Measurements from ENCODE around the gene WFDC6. TPM values are rescaled to one million over a fixed set of nuclear protein-coding genes. Genes with fewer than 3 reads are reported as not detected.
"Not testable (repeated sequence)": the region's sequence is repeated elsewhere in the genome, so short reads cannot be mapped to it uniquely, and the experiment has no call there.

Gene WFDC6
- total and polyA plus RNA-seq, 7 donors: not detected

DNA sequence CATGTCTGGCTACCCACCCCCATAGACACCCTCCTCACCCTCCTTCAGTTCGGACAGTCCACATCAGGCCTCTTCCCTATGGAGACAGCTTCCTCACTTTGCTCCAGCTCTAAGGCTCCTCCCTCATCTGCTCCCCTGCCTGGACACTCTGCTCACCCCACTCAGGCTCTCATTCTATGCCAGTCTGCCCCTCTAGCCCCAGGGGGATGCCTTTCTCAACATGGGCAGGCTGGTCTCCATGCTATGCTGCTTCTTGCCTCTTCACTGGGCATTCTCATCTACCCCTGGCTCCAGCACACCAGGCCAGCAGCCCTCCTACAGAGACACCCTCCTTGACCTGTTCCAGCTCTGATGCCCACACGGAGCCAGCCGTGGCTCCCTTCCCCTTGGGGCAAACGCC is 39.9 kb upstream of the WFDC6 start, which contains the start of gene WFDC8:
Gene WFDC8, minus strand, starts transcription at position 101 of the 400 bp plus-strand sequence. Its CDS starts 37 bp downstream, at position 64.
- H3K27ac ChIP-seq: no peak within 1 kb of the TSS
- intact Hi-C loops (cut with DNase I): no loop called here
- H3K9me3 ChIP-seq: no peaks in the 10 kb centered on the region
- TF ChIP-seq CTCF (IDR thresholded peaks at IDR 0.05) (no peak), POLR2AphosphoS5 (IDR thresholded peaks at IDR 0.05) (no peak), POLR2A (IDR thresholded peaks at IDR 0.05) (no peak), EP300 (IDR thresholded peaks at IDR 0.05) (no peak)
- WGBS, 2 donors: 79 to 81% methylated on average over 4 of the region's 4 CpGs
- H3K27me3 ChIP-seq: no peaks in the 10 kb centered on the region
- no peak for DNase-seq
- H3K4me3 ChIP-seq: no peak within 1 kb of the TSS
- H3K4me1 ChIP-seq: peaks cover 0 to 4% (median 0%) of the 10 kb centered on the region in 4 donors
- H3K36me3 ChIP-seq: no peaks in the 10 kb centered on the region

- intact Hi-C loops (cut with DNase I): no loop called here
- H3K27me3 ChIP-seq: no peaks in the 10 kb centered on the region
- no peak overlapping the region for H3K4me3 ChIP-seq
- no peak overlapping the region for H3K27ac ChIP-seq
- peaks cover 0 to 4% (median 0%) of the 10 kb centered on the region in 4 donors for H3K4me1 ChIP-seq
- TF ChIP-seq POLR2AphosphoS5 (IDR thresholded peaks at IDR 0.05) (no peak), POLR2A (IDR thresholded peaks at IDR 0.05) (no peak), CTCF (IDR thresholded peaks at IDR 0.05) (no peak), EP300 (IDR thresholded peaks at IDR 0.05) (no peak)
- WGBS, 2 donors: 18 to 81% methylated on average over 1 of the region's 1 CpG
- no peaks in the 10 kb centered on the region for H3K36me3 ChIP-seq
- H3K9me3 ChIP-seq: no peaks in the 10 kb centered on the region
- DNase-seq: no peak
Measured at GRCh38 chr20:45578231-45578630, 38.9 kb upstream of the WFDC6 start.

DNA sequence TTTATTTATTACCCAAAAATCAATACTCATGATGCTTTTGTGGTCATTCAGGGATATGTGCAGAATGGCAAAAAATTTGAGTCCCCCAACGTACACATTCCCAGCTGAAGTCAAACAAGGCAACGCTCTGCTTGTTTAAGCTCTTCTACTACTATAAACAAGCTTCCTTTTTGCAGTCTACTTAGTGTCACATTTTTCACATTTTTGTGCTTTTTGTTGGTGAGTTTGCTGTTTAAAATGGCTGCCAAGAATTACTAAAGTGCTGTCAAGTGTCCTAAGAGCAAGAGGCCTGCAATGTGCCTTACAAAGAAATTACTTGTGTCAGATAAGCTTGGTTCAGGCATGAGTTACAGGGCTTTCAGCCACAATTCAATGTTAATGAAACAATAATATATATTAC is 37.7 kb upstream of the WFDC6 start:
- no peaks in the 10 kb centered on the region for H3K36me3 ChIP-seq
- WGBS, 2 donors: 57 to 91% methylated on average over 2 of the region's 2 CpGs
- no peaks in the 10 kb centered on the region for H3K27me3 ChIP-seq
- no peak overlapping the region for H3K27ac ChIP-seq
- DNase-seq: no peak
- intact Hi-C loops (cut with DNase I): no loop called here
- H3K4me3 ChIP-seq: no peak overlapping the region
- no peaks in the 10 kb centered on the region for H3K9me3 ChIP-seq
- TF ChIP-seq CTCF (IDR thresholded peaks at IDR 0.05) (no peak), EP300 (IDR thresholded peaks at IDR 0.05) (no peak), POLR2AphosphoS5 (IDR thresholded peaks at IDR 0.05) (no peak), POLR2A (IDR thresholded peaks at IDR 0.05) (no peak)
- peaks cover 0 to 4% (median 0%) of the 10 kb centered on the region in 4 donors for H3K4me1 ChIP-seq

GRCh38 chr20:45575931-45576330 is 36.6 kb upstream of the WFDC6 start:
- H3K27me3 ChIP-seq: no peaks in the 10 kb centered on the region
- H3K27ac ChIP-seq: no peak overlapping the region
- no peak for DNase-seq
- intact Hi-C loops (cut with DNase I): no loop called here
- 94% methylated on average over 3 of the region's 3 CpGs for WGBS, 2 donors
- H3K36me3 ChIP-seq: no peaks in the 10 kb centered on the region
- no peak overlapping the region for H3K4me3 ChIP-seq
- H3K9me3 ChIP-seq: no peaks in the 10 kb centered on the region
- H3K4me1 ChIP-seq: peaks cover 0 to 4% (median 0%) of the 10 kb centered on the region in 4 donors
- TF ChIP-seq POLR2AphosphoS5 (IDR thresholded peaks at IDR 0.05): no peak
- no peak for TF ChIP-seq EP300 (IDR thresholded peaks at IDR 0.05)
- TF ChIP-seq POLR2A (IDR thresholded peaks at IDR 0.05): no peak
- no peak for TF ChIP-seq CTCF (IDR thresholded peaks at IDR 0.05)

DNA sequence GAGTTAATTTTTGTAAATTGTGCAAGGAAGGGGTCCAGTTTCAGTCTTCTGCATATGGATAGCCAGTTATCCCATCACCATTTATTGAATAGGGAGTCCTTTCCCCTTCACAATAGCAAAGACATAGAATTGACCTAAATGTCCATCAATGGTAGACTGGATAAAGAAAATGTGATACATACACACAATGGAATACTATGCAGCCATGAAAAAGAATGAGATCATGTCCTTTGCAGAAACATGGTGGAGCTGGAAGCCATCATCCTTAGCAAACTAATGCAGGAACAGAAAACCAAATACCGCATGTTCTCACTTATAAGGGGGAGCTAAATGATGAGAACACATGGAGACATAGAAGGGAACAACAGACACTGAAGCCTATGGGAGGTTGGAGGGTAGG is 30.4 kb upstream of the WFDC6 start:
- not testable (repeated sequence) for DNase-seq
- 88 to 93% methylated on average over 1 of the region's 1 CpG for WGBS, 2 donors

More for the DNA sequence above, 30.4 kb upstream of the WFDC6 start:
- H3K4me1 ChIP-seq; H3K36me3 ChIP-seq; H3K4me3 ChIP-seq; H3K27ac ChIP-seq; H3K27me3 ChIP-seq; H3K9me3 ChIP-seq; intact Hi-C loops (cut with DNase I): not testable (repeated sequence)

Measured in sigmoid colon (tissue), 7 donors.